HepG2 (cell line): ENCODE results near the gene SRBD1. TPM values are rescaled to one million over a fixed set of nuclear protein-coding genes. Genes with fewer than 3 reads are reported as not detected.
A peak's percentile ranks its signal among the peaks of the same experiment; 100 is the strongest.

ENCODE experiments used
- ATAC-seq: fragments of 200-7000 bp; cut with Tn5 transposase; 3 replicates; pipeline ENCODE4 v1.9.1; 2020; ENCODE audit warnings: mild to moderate bottlenecking, moderate library complexity
- BruUV-seq: library from RNA; stranded (reverse); fragments of 400-500 nt; replicated peaks from 2 replicates; lab custom pipeline; 2021; lab: Mats Ljungman, UMichigan
- CTCF ChIA-PET: fragments of 300-600 bp; formaldehyde crosslinking; extraction: SDS; loops from one replicate; lab custom pipeline; 2021; ENCODE audit warnings: low total read pairs, inconsistent platforms, low intra/inter-chr PET ratio; lab: Yijun Ruan, JAX
- POLR2A ChIA-PET: fragments of 350-600 bp; sonication (Branson Sonifier 250); formaldehyde crosslinking; loops from one replicate; lab custom pipeline; 2020; ENCODE audit warnings: antibody characterized with exemption, inconsistent platforms; lab: Yijun Ruan, JAX
- DNase-seq: peaks from one replicate; pipeline ENCODE4 v3.0.0-alpha.2; 2015; ENCODE audit warnings: low spot score
- FAIRE-seq: peaks from 3 replicates; lab custom pipeline; 2011; peaks lifted over from hg19 to GRCh38; lab: Jason Lieb, UNC
- H2AFZ ChIP-seq: one replicate; pipeline ENCODE4 v1.6.1; 2011; ENCODE audit warnings: low read length, inconsistent platforms
- H3K27ac ChIP-seq: fragments of 300-600 bp; 3 replicates; pipeline ENCODE4 v1.8.0; 2011; ENCODE audit warnings: mixed run types, mild to moderate bottlenecking, mixed read lengths, low read length, inconsistent platforms; ENCODE audit not compliant: insufficient read depth; ENCODE audit errors: extremely low read length
- H3K27me3 ChIP-seq, 2 experiments: fragments of 200-600 bp in 1 of 2; 2 replicates in 1 of 2; 3 replicates in 1 of 2; pipeline versions ENCODE4 v1.6.0 to v1.8.0; 2011; ENCODE audit warnings: low read length in 2 of 2, mild to moderate bottlenecking in 2 of 2, moderate library complexity in 2 of 2, inconsistent platforms in 1 of 2; ENCODE audit not compliant: insufficient read depth in 2 of 2, control insufficient read depth in 1 of 2
- H3K36me3 ChIP-seq, 2 experiments: fragments of 200-600 bp in 1 of 2; replicated peaks in 1 of 2; 2 replicates in 1 of 2; 3 replicates in 1 of 2; pipeline versions ENCODE4 v1.5.1 to v1.8.0; 2011; ENCODE audit warnings: low read length in 2 of 2, inconsistent platforms in 1 of 2; ENCODE audit not compliant: insufficient read depth in 2 of 2, control insufficient read depth in 1 of 2
- H3K4me1 ChIP-seq: 2 replicates; pipeline ENCODE4 v1.5.1; 2012; ENCODE audit warnings: low read length, inconsistent platforms; ENCODE audit not compliant: insufficient read depth
- H3K4me2 ChIP-seq: 2 replicates; pipeline ENCODE4 v1.6.0; 2011; ENCODE audit warnings: low read depth, low read length, inconsistent platforms
- H3K4me3 ChIP-seq, 3 experiments: fragments of 200-600 bp in 1 of 3; sonication (generic), shearing (Covaris generic) in 1 of 3; replicated peaks in 1 of 3; 2 replicates each; pipeline ENCODE4 v1.5.1; 2011 to 2016; ENCODE audit warnings: low read length in 3 of 3, inconsistent platforms in 2 of 3, low read depth in 2 of 3, mild to moderate bottlenecking in 2 of 3, control low read depth in 1 of 3, mixed read lengths in 1 of 3; ENCODE audit not compliant: insufficient read depth in 1 of 3
- H3K79me2 ChIP-seq: one replicate; pipeline ENCODE4 v1.6.1; 2011; ENCODE audit warnings: low read length, inconsistent platforms; ENCODE audit not compliant: insufficient read depth
- H3K9ac ChIP-seq: 2 replicates; pipeline ENCODE4 v1.6.0; 2011; ENCODE audit warnings: mild to moderate bottlenecking, low read depth, low read length, inconsistent platforms; ENCODE audit not compliant: insufficient read depth
- H3K9me3 ChIP-seq: 2 replicates; pipeline ENCODE4 v1.5.1; 2012; ENCODE audit warnings: mild to moderate bottlenecking, low read length
- H4K20me1 ChIP-seq: 2 replicates; pipeline ENCODE4 v1.6.0; 2011; ENCODE audit warnings: inconsistent platforms, mild to moderate bottlenecking, low read length, moderate library complexity; ENCODE audit not compliant: insufficient read depth
- EHMT2 ChIP-seq: fragments of 200-600 bp; sonication (generic); IDR thresholded peaks from 2 replicates; pipeline ENCODE4 v1.7.0; 2017; ENCODE audit warnings: antibody characterized with exemption, low read depth, low read length, borderline replicate concordance
- ELF3 ChIP-seq: IDR thresholded peaks from 2 replicates; pipeline ENCODE4 v1.6.1; 2016; ENCODE audit warnings: missing genetic modification reagents, missing compliant biosample characterization
- ERF ChIP-seq: IDR thresholded peaks from 2 replicates; pipeline ENCODE4 v1.6.1; 2018; ENCODE audit warnings: missing biosample characterization, missing genetic modification reagents
- FOXK1 ChIP-seq: sonication (generic); formaldehyde crosslinking; IDR thresholded peaks from 2 replicates; pipeline ENCODE4 v1.4.0; 2020; ENCODE audit warnings: low read depth, missing genetic modification reagents, borderline replicate concordance
- HIVEP1 ChIP-seq: sonication (generic); formaldehyde crosslinking; IDR thresholded peaks from 2 replicates; pipeline ENCODE4 v1.4.0; 2020; ENCODE audit warnings: mild to moderate bottlenecking, missing genetic modification reagents
- HNF4A ChIP-seq: sonication (generic); formaldehyde crosslinking; IDR thresholded peaks from 2 replicates; pipeline ENCODE4 v1.4.0; 2020; ENCODE audit warnings: missing genetic modification reagents
- RARA ChIP-seq: IDR thresholded peaks from 2 replicates; pipeline ENCODE4 v1.6.1; 2016; ENCODE audit warnings: missing genetic modification reagents, missing compliant biosample characterization
- TSC22D2 ChIP-seq: sonication (generic); formaldehyde crosslinking; IDR thresholded peaks from 2 replicates; pipeline ENCODE4 v1.5.1; 2020; ENCODE audit warnings: missing genetic modification reagents, mild to moderate bottlenecking, borderline replicate concordance
- ZKSCAN5 ChIP-seq: sonication (generic); formaldehyde crosslinking; IDR thresholded peaks from 2 replicates; pipeline ENCODE4 v1.5.1; 2020; ENCODE audit warnings: mild to moderate bottlenecking, missing genetic modification reagents
- ZNF34 ChIP-seq: sonication (generic); formaldehyde crosslinking; IDR thresholded peaks from 2 replicates; pipeline ENCODE4 v1.4.0; 2020; ENCODE audit warnings: mild to moderate bottlenecking, missing genetic modification reagents, borderline replicate concordance
- ZNF343 ChIP-seq: sonication (generic); formaldehyde crosslinking; IDR thresholded peaks from 2 replicates; pipeline ENCODE4 v1.4.0; 2020; ENCODE audit warnings: mild to moderate bottlenecking, missing genetic modification reagents
- ZNF501 ChIP-seq: sonication (generic); formaldehyde crosslinking; IDR thresholded peaks from 2 replicates; pipeline ENCODE4 v1.5.1; 2020; ENCODE audit warnings: mild to moderate bottlenecking, moderate library complexity, missing genetic modification reagents
- ZNF792 ChIP-seq: IDR thresholded peaks from 2 replicates; pipeline ENCODE4 v1.6.1; 2016
- ZNF850 ChIP-seq: sonication (generic); formaldehyde crosslinking; conservative IDR thresholded peaks from 2 replicates; pipeline ENCODE4 v1.9.0; 2021; ENCODE audit warnings: mild to moderate bottlenecking, missing genetic modification reagents
- WGBS: methylation state at CpG from one replicate; pipeline ENCODE4 v1.1.6; 2017; ENCODE audit warnings: low lambda C conversion rate; 5-methylcytosine and 5-hydroxymethylcytosine counted together
- in situ Hi-C: cut with HindIII; loops from 2 replicates; pipeline ENCODE4 v1.10.0; 2017; ENCODE audit warnings: low pct_unique_long_range_greater_than_20kb; ENCODE audit not compliant: extremely low pct_ligation_motif_present
- intact Hi-C: fragments of 100-400 bp; cut with micrococcal nuclease; formaldehyde crosslinking; loops from one replicate; pipeline ENCODE4 v1.10.0; 2022; ENCODE audit not compliant: unreplicated experiment
- polyA plus RNA-seq, 8 experiments: library from polyadenylated mRNA; depleted of rRNA in 3 of 8; stranded (reverse) in 7 of 8; unstranded in 1 of 8; fragments of >200 nt; fragmentation: Illumina TruSeq in 4 of 8; extraction: Trizol in 4 of 8; gene quantifications; 2 replicates each; pipeline versions ENCODE4 v1.2.1 to v1.2.3, GENCODE V29; 2011 to 2016; ENCODE audit warnings: low read depth in 4 of 8, missing spikeins in 1 of 8, mixed read lengths in 1 of 8; ENCODE audit not compliant: insufficient read depth in 1 of 8
- total RNA-seq, 5 experiments: library from RNA; depleted of rRNA; stranded (reverse); fragments of >200 nt; fragmentation: Illumina TruSeq; extraction: Trizol; gene quantifications; 2 replicates each; pipeline ENCODE4 v1.2.3, GENCODE V29; 2016; ENCODE audit warnings: low read depth in 1 of 5
- TF ChIP-seq, protein P1 (sequence below): sonication (generic); formaldehyde crosslinking; IDR thresholded peaks from 2 replicates; pipeline ENCODE4 v1.5.1; 2020; ENCODE audit warnings: mild to moderate bottlenecking, missing genetic modification reagents, moderate library complexity
- TF ChIP-seq, protein P2 (sequence below): sonication (generic); formaldehyde crosslinking; IDR thresholded peaks from 2 replicates; pipeline ENCODE4 v1.4.0; 2020; ENCODE audit warnings: mild to moderate bottlenecking, missing genetic modification reagents

SRBD1 gene
- total and polyA plus RNA-seq, 2 of the 13 experiments (the other 11 are each of a cell fraction or from before 2014, with no cell fraction given), result 3.2 to 23.9 TPM

DNA sequence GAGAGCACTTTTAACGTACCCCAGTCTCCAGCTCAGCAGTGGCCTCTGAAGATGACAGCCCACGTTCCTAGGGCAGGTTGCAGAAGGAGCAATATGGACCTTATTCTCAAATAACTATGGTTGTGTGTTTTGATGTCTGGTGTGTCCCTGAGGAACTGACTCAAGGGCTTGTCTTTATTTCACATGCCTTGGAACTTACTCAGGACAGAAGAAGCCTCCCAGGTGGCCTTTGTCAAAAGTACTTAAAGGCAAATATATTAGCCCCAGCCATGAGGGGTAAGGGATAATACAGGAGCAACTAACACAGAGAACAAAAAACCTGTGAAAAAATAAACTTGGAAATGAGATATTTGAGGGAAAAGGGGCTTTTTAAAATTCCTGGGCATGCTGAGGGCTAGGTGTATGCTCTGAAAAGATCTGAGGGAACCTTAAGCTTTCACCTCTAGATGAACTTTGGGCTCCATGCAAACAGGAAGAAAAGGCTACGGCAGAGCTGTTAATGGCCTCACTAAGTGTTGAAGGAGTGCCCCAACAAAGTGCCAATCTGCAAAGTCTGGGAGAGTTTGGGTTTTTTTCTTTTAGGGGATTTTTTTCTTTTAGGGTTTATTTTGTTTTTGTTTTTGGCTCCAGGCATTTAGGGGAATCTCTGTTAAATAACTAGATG, 40.3 kb downstream of the SRBD1 start:
- in situ Hi-C loops, result no loop called here
- ChIA-PET POLR2A (no interaction called here), CTCF (no interaction called here)
- Histone ChIP-seq H3K79me2 (no peaks in the 10 kb centered on the region), H3K4me2 (no peak overlapping the region), H3K27me3 (no peaks in the 10 kb centered on the region), H3K9ac (no peak overlapping the region), H2AFZ (no peak overlapping the region), H3K4me3 (no peak overlapping the region), H3K4me1 (peaks cover 9% of the 10 kb centered on the region), H3K9me3 (peaks cover 4% of the 10 kb centered on the region; the same call in 1 of the 2 replicates), H3K36me3 (peaks cover 8 to 20% of the 10 kb centered on the region in 2 experiments; a peak in 4 of 5 replicates), H4K20me1 (no peaks in the 10 kb centered on the region), H3K27ac (no peak overlapping the region)
- no peak for FAIRE-seq
- peak; percentile 31 for DNase-seq
- 78% methylated on average over 3 of the region's 3 CpGs for WGBS
- 0 out of 2 replicates have a peak, but pooled peaks have one; percentile 38 for TF ChIP-seq RARA (CRISPR knock-in tag)
- no peak for TF ChIP-seq ZNF343
- TF ChIP-seq ZKSCAN5 (CRISPR knock-in tag), result no peak
- TF ChIP-seq, protein P1, sequence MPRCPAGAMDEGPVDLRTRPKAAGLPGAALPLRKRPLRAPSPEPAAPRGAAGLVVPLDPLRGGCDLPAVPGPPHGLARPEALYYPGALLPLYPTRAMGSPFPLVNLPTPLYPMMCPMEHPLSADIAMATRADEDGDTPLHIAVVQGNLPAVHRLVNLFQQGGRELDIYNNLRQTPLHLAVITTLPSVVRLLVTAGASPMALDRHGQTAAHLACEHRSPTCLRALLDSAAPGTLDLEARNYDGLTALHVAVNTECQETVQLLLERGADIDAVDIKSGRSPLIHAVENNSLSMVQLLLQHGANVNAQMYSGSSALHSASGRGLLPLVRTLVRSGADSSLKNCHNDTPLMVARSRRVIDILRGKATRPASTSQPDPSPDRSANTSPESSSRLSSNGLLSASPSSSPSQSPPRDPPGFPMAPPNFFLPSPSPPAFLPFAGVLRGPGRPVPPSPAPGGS (CRISPR knock-in tag), result no peak
- TF ChIP-seq ZNF34, result no peak
- TF ChIP-seq TSC22D2 (CRISPR knock-in tag), result no peak
- no peak for TF ChIP-seq ZNF792
- TF ChIP-seq, protein P2, sequence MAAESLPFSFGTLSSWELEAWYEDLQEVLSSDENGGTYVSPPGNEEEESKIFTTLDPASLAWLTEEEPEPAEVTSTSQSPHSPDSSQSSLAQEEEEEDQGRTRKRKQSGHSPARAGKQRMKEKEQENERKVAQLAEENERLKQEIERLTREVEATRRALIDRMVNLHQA (CRISPR knock-in tag), result no peak
- TF ChIP-seq ERF, result no peak
- 0 out of 2 replicates have a peak, but pooled peaks have one; percentile 7 for TF ChIP-seq ELF3 (CRISPR knock-in tag)
- no peak for TF ChIP-seq HIVEP1
- peak; percentile 56 for TF ChIP-seq HNF4A (CRISPR knock-in tag)
- no peak for TF ChIP-seq EHMT2
- no peak for TF ChIP-seq ZNF501 (CRISPR knock-in tag)
- TF ChIP-seq FOXK1 (CRISPR knock-in tag), result no peak
- no peak for TF ChIP-seq ZNF850
- no TSS peak for BruUV-seq
- intact Hi-C loops, result no loop called here
- ATAC-seq, result peak; percentile 72
